Esophagus muscularis mucosa (tissue), 4 donors: ENCODE data around the gene SPATS2. TPM values are rescaled to one million over a fixed set of nuclear protein-coding genes. Genes with fewer than 3 reads are reported as not detected.

Source experiments
- DNase-seq: peaks from one replicate; pipeline ENCODE4 v3.0.0-alpha.2; 2017; ENCODE audit errors: extremely low spot score
- H3K27ac ChIP-seq, 4 donors: fragments of 200-600 bp; sonication (generic); replicated peaks in 1 of 4; 1 replicate in 3 of 4; 2 replicates in 1 of 4; pipeline ENCODE4 v1.5.1; 2016 to 2019; ENCODE audit warnings: mild to moderate bottlenecking in 1 of 4
- H3K27me3 ChIP-seq, 4 donors: fragments of 200-600 bp; sonication (generic); one replicate each; pipeline versions ENCODE4 v1.5.1 to v1.6.0; 2016 to 2019
- H3K36me3 ChIP-seq, 4 donors: fragments of 200-600 bp; sonication (generic); one replicate each; pipeline ENCODE4 v1.5.1; 2016 to 2019
- H3K4me1 ChIP-seq, 4 donors: fragments of 200-600 bp; sonication (generic); one replicate each; pipeline ENCODE4 v1.5.1; 2016 to 2019
- H3K4me3 ChIP-seq, 4 donors: fragments of 200-600 bp; sonication (generic); 1 replicate in 2 of 4; 2 replicates in 2 of 4; pipeline ENCODE4 v1.5.1; 2016 to 2019; ENCODE audit warnings: mild to moderate bottlenecking in 4 of 4, moderate library complexity in 1 of 4
- H3K9me3 ChIP-seq, 4 donors: fragments of 200-600 bp; sonication (generic); 1 replicate in 3 of 4; 2 replicates in 1 of 4; pipeline ENCODE4 v1.5.1; 2016 to 2019
- EP300 ChIP-seq: sonication (generic); formaldehyde crosslinking; IDR thresholded peaks from one replicate; pipeline ENCODE4 v1.6.1; 2017; ENCODE audit warnings: antibody characterized with exemption
- POLR2A ChIP-seq: fragments of 450-650 bp; IDR thresholded peaks from one replicate; pipeline ENCODE4 v1.6.1; 2017; ENCODE audit warnings: antibody characterized with exemption, moderate library complexity, mild to moderate bottlenecking, low read depth
- POLR2AphosphoS5 ChIP-seq, 2 donors: sonication (generic); formaldehyde crosslinking; IDR thresholded peaks; one replicate each; pipeline ENCODE4 v1.6.1; 2017; ENCODE audit warnings: antibody characterized with exemption in 2 of 2
- WGBS: methylation state at CpG from one replicate; pipeline ENCODE4 v1.1.5; 2018; 5-methylcytosine and 5-hydroxymethylcytosine counted together
- intact Hi-C: fragments of 100-400 bp; cut with DNase I; formaldehyde crosslinking; loops from one replicate; pipeline ENCODE4 v1.15.1; 2023
- total RNA-seq, 4 donors: library from RNA; depleted of rRNA; stranded (reverse); fragments of >200 nt; gene quantifications; one replicate each; pipeline versions ENCODE4 v1.1.0 to v1.2.1, GENCODE V29; 2016
- TF ChIP-seq, protein P1 (sequence below), 3 experiments: fragments of 200-600 bp in 2 of 3; fragments of 450-650 bp in 1 of 3; sonication (generic) in 2 of 3; IDR thresholded peaks; one replicate each; pipeline ENCODE4 v1.5.1; 2017 to 2019; ENCODE audit warnings: antibody characterized with exemption in 3 of 3, mild to moderate bottlenecking in 2 of 3, moderate library complexity in 1 of 3

The SPATS2 gene
- total RNA-seq, 4 donors from 2014 or later, result 9.5 to 16.6 (median 11.5) TPM

DNA sequence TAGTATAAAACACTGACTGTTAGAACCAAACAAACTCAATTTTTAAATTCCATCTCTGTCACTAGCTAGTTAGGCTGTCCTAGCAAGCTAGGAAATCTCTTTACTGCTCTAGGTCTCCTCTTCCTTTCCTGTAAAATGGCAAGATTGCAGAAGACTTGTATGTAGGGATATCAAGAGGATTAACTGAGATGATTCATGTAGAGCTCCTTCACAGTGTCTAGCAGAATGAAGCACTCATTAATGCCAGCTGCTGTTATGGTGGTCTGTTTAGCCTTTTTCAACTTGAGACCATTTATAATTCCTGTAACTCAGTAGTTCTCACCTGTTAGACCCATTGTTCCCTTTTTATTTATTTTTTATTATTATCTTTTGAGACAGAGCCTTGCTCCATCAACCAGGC, 103.7 kb downstream of the SPATS2 start:
- TF ChIP-seq EP300 (no peak), POLR2AphosphoS5 (IDR thresholded peaks at IDR 0.05) (no peak)
- intact Hi-C loops, result no loop called here

DNA sequence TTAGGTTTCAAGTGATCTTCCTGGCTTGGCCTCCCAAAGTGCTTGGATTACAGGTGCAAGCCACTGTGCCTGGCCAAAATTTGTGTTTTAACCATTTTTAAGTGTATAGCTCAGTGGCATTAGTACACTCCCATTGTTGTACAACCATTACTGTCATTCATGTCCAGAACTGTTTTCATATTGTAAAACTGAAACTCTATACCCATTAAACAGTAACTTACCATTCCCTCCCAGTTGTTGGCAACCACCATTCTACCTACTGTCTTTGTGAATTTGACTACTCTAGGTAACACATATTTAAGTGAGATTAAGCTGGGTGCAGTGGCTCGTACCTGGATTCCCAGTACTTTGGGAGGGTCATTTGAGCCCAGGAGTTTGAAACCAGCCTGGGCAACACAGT, 104.3 kb downstream of the SPATS2 start:
- Histone ChIP-seq H3K36me3 (peaks cover 0 to 4% (median 0%) of the 10 kb centered on the region in 4 donors), H3K4me3 (no peak overlapping the region), H3K27me3 (no peaks in the 10 kb centered on the region), H3K4me1 (no peaks in the 10 kb centered on the region), H3K9me3 (no peaks in the 10 kb centered on the region), H3K27ac (no peak overlapping the region)
- no peak for DNase-seq
- WGBS, result 100% methylated on average over 1 of the region's 1 CpG
- TF ChIP-seq POLR2A (no peak), POLR2AphosphoS5 (IDR thresholded peaks at IDR 0.05) (no peak), EP300 (no peak)
- TF ChIP-seq, protein P1, sequence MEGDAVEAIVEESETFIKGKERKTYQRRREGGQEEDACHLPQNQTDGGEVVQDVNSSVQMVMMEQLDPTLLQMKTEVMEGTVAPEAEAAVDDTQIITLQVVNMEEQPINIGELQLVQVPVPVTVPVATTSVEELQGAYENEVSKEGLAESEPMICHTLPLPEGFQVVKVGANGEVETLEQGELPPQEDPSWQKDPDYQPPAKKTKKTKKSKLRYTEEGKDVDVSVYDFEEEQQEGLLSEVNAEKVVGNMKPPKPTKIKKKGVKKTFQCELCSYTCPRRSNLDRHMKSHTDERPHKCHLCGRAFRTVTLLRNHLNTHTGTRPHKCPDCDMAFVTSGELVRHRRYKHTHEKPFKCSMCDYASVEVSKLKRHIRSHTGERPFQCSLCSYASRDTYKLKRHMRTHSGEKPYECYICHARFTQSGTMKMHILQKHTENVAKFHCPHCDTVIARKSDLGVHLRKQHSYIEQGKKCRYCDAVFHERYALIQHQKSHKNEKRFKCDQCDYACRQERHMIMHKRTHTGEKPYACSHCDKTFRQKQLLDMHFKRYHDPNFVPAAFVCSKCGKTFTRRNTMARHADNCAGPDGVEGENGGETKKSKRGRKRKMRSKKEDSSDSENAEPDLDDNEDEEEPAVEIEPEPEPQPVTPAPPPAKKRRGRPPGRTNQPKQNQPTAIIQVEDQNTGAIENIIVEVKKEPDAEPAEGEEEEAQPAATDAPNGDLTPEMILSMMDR (IDR thresholded peaks at IDR 0.05), result no peak
- intact Hi-C loops, result no loop called here

More for the DNA sequence above, 103.7 kb downstream of the SPATS2 start:
- no peaks in the 10 kb centered on the region for H3K36me3 ChIP-seq
- no peak overlapping the region for H3K27ac ChIP-seq
- no peaks in the 10 kb centered on the region for H3K9me3 ChIP-seq
- no peak overlapping the region for H3K4me3 ChIP-seq
- H3K27me3 ChIP-seq, result no peaks in the 10 kb centered on the region
- H3K4me1 ChIP-seq, result no peaks in the 10 kb centered on the region
- no peak for DNase-seq

DNA sequence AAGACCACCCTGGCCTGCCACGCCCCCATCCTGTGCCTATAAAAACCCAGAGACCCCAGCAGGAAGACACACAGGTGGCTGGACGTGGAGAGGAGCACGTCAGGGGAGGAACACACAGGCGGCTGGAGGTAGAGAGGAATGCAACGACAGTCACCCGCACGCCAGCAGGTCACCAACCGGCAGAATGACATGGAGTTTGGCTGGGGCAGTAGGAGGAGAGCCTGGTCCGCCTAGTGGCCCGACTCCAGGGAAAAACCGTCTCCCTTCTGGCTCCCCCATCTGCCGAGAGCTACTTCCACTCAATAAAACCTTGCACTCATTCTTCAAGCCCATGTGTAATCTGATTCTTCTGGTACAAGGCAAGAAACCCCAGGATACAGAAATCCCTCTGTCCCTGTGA, 108.8 kb downstream of the SPATS2 start:
- Histone ChIP-seq H3K27me3 (no peaks in the 10 kb centered on the region), H3K9me3 (no peaks in the 10 kb centered on the region), H3K4me3 (no peak overlapping the region), H3K4me1 (no peaks in the 10 kb centered on the region), H3K27ac (no peak overlapping the region), H3K36me3 (peaks cover 0 to 4% (median 0%) of the 10 kb centered on the region in 4 donors)
- TF ChIP-seq, protein P1 (IDR thresholded peaks at IDR 0.05), result no peak
- TF ChIP-seq EP300 (no peak), POLR2AphosphoS5 (IDR thresholded peaks at IDR 0.05) (no peak), POLR2A (no peak)
- 94% methylated on average over 12 of the region's 12 CpGs for WGBS
- intact Hi-C loops, result no loop called here
- no peak for DNase-seq

DNA sequence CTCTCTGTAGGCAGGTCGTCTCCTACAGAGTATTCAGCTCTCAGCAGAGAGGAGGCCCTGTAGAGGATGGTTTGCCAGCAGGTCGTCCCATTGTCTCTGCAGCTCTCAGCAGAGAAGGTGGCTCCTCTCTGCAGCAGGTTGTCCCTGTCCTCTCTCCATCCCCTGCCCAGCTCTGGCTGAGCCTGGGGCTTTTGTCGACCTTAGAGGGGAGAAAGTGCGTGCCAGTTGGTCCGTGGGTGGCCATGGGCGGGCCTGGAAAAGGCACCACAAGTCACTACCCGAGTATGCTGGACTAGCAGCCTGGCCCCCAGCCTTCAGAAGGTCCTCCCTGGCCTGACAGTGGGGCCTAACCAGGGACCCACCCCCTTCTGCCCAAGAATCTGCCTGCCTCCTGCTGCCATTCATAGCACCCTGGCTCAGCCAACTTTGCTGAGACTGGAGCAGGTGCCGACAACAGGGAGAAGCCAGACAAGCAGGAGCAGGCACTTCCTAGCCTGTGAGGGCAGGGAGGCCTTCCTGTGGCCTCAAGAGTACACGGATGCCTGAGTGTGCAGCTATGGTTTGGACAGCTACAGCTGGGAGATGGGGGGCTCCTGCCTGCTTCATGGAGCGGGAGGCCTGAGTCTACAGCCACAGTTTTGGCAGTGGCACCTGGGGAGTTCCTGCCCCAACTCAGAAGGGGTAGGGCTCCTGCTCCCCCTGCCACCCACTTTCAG, 111.8 kb downstream of the SPATS2 start:
- DNase-seq, result no peak
- 72% methylated on average over 3 of the region's 10 CpGs for WGBS
- H3K9me3 ChIP-seq, result no peaks in the 10 kb centered on the region
- no peak overlapping the region for H3K4me3 ChIP-seq
- H3K27ac ChIP-seq, result no peak overlapping the region
- no peaks in the 10 kb centered on the region for H3K4me1 ChIP-seq
- intact Hi-C loops, result no loop called here
- no peaks in the 10 kb centered on the region for H3K27me3 ChIP-seq
- TF ChIP-seq EP300 (no peak), POLR2AphosphoS5 (IDR thresholded peaks at IDR 0.05) (no peak)
- TF ChIP-seq, protein P1 (IDR thresholded peaks at IDR 0.05), result no peak
- H3K36me3 ChIP-seq, result peaks cover 0 to 4% (median 0%) of the 10 kb centered on the region in 4 donors

- TF ChIP-seq POLR2AphosphoS5 (IDR thresholded peaks at IDR 0.05) (no peak), EP300 (no peak), POLR2A (no peak)
- TF ChIP-seq, protein P1 (IDR thresholded peaks at IDR 0.05), result no peak
- DNase-seq, result no peak
- Histone ChIP-seq H3K27me3 (no peaks in the 10 kb centered on the region), H3K27ac (no peak overlapping the region), H3K9me3 (no peaks in the 10 kb centered on the region), H3K4me3 (no peak overlapping the region), H3K36me3 (peaks cover 0 to 27% (median 11%) of the 10 kb centered on the region in 4 donors), H3K4me1 (no peaks in the 10 kb centered on the region)
- intact Hi-C loops, result no loop called here
- WGBS, result 90% methylated on average over 6 of the region's 6 CpGs
Measured at GRCh38 chr12:49482095-49483051, 115.1 kb downstream of the SPATS2 start.
